ENCODE data around the gene BCL6.

DNA sequence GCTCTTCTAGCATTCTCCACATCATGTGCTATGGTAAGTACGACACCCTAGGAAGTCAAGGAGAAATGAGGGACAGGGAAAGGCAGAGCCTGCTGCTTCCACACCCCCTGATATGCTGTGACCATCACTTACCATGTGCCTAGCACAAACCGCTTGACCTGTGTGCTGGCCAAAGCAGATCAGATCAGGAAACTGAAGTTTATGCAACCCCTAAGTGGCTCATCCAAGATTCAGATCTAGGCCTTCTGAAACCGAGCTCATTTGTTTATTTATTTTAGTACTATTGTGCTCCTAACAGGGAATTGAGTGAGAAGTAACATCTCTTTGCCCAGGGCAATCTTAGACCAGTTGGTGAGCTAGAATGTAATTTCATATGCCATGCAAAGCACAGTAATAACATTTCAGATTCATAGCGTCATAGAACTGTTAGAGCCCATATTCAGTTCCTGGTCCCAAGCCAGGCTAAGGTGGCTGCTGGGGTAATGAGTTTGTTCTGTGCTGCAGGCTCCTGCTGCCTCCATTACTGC, 42.7 kb downstream of the BCL6 start, which contains the start of gene RTP2:
- TF ChIP-seq, protein P1, sequence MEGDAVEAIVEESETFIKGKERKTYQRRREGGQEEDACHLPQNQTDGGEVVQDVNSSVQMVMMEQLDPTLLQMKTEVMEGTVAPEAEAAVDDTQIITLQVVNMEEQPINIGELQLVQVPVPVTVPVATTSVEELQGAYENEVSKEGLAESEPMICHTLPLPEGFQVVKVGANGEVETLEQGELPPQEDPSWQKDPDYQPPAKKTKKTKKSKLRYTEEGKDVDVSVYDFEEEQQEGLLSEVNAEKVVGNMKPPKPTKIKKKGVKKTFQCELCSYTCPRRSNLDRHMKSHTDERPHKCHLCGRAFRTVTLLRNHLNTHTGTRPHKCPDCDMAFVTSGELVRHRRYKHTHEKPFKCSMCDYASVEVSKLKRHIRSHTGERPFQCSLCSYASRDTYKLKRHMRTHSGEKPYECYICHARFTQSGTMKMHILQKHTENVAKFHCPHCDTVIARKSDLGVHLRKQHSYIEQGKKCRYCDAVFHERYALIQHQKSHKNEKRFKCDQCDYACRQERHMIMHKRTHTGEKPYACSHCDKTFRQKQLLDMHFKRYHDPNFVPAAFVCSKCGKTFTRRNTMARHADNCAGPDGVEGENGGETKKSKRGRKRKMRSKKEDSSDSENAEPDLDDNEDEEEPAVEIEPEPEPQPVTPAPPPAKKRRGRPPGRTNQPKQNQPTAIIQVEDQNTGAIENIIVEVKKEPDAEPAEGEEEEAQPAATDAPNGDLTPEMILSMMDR (IDR thresholded peaks at IDR 0.05): no peak
- TF ChIP-seq POLR2AphosphoS5 (IDR thresholded peaks at IDR 0.05): no peak

Measured in sigmoid colon (tissue), 4 donors.